HG03469 (cell line): ENCODE data around the gene TUBA4B.
A peak's percentile ranks its signal among the peaks of the same experiment; 100 is the strongest.
"Not testable (repeated sequence)": the region's sequence is repeated elsewhere in the genome, so short reads cannot be mapped to it uniquely, and the experiment has no call there.

ENCODE experiments used
- ATAC-seq: cut with Tn5 transposase; IDR thresholded peaks from one replicate; pipeline ENCODE4 v1.9.1; 2021; ENCODE audit warnings: mild to moderate bottlenecking, moderate library complexity, moderate number of reproducible peaks; ENCODE audit not compliant: unreplicated experiment

The TUBA4B gene

GRCh38 chr2:219247678-219248642 is 5.1 kb upstream of the TUBA4B start:
- no peak for ATAC-seq

- no peak for ATAC-seq
Observed at GRCh38 chr2:219248845-219249202, 4.2 kb upstream of the TUBA4B start.

GRCh38 chr2:219249203-219249980 is 3.7 kb upstream of the TUBA4B start:
- ATAC-seq = peak; percentile 22

- ATAC-seq = no peak
Observed at GRCh38 chr2:219250049-219250781, 2.8 kb upstream of the TUBA4B start.

- ATAC-seq = no peak
Observed at GRCh38 chr2:219251656-219252055, 1.4 kb upstream of the TUBA4B start.

GRCh38 chr2:219252084-219252483 is 959 bp upstream of the TUBA4B start:
- no peak for ATAC-seq

GRCh38 chr2:219252570-219252899 is 508 bp upstream of the TUBA4B start:
- no peak for ATAC-seq

- peak; percentile 26 for ATAC-seq
Observed at GRCh38 chr2:219253753-219254589, 928 bp downstream of the TUBA4B start, which contains the start of gene TUBA4A. Gene TUBA4A (minus strand): TSS chr2:219253918. CDS start chr2:219253858, 60 bp downstream.

- ATAC-seq = peak; percentile 15
Observed at GRCh38 chr2:219254590-219255201, 1.7 kb downstream of the TUBA4B start.

- not testable (repeated sequence) for ATAC-seq
Observed at GRCh38 chr2:219258942-219259341, 5.9 kb downstream of the TUBA4B start.

GRCh38 chr2:219261024-219261855 is 8.2 kb downstream of the TUBA4B start:
- no peak for ATAC-seq

GRCh38 chr2:219266232-219266631 is 13.2 kb downstream of the TUBA4B start:
- ATAC-seq = no peak

GRCh38 chr2:219266886-219267285 is 13.8 kb downstream of the TUBA4B start:
- no peak for ATAC-seq

- no peak for ATAC-seq
Observed at GRCh38 chr2:219268294-219268693, 15.3 kb downstream of the TUBA4B start.

- no peak for ATAC-seq
Observed at GRCh38 chr2:219269362-219270054, 16.5 kb downstream of the TUBA4B start.

- ATAC-seq = no peak
Observed at GRCh38 chr2:219270055-219270372, 17.0 kb downstream of the TUBA4B start.

GRCh38 chr2:219271021-219271420 is 18.0 kb downstream of the TUBA4B start:
- ATAC-seq = no peak

GRCh38 chr2:219272356-219272755 is 19.3 kb downstream of the TUBA4B start:
- no peak for ATAC-seq

GRCh38 chr2:219272995-219273394 is 20.0 kb downstream of the TUBA4B start:
- no peak for ATAC-seq
